Measurements from ENCODE around the gene CIROP.

- TF ChIP-seq ELK1 (CRISPR knock-in tag; IDR thresholded peaks at IDR 0.05) (no peak), NKRF (IDR thresholded peaks at IDR 0.05; ENCODE audit: borderline replicate concordance) (no peak), CEBPZ (IDR thresholded peaks at IDR 0.05; ENCODE audit: borderline replicate concordance, low read depth, low read length) (no peak), USF1 (CRISPR knock-in tag; IDR thresholded peaks at IDR 0.05) (no peak), CTCF (IDR thresholded peaks at IDR 0.05 in 2 of 3, conservative IDR thresholded peaks at IDR 0.05 in 1 of 3; ENCODE audit: insufficient read depth in 2 of 3, low read depth in 1 of 3, low read length in 3 of 3) (no peak), KDM1A (IDR thresholded peaks at IDR 0.05) (no peak), EP300 (IDR thresholded peaks at IDR 0.05; ENCODE audit: low read length) (no peak), POLR2AphosphoS5 (IDR thresholded peaks at IDR 0.05; ENCODE audit: control insufficient read depth, insufficient read depth, low read depth, low read length) (no peak), FOXJ3 (CRISPR knock-in tag; IDR thresholded peaks at IDR 0.05) (no peak), RFX1 (IDR thresholded peaks at IDR 0.05) (no peak), RREB1 (CRISPR knock-in tag; IDR thresholded peaks at IDR 0.05) (no peak), PPARD (CRISPR knock-in tag; IDR thresholded peaks at IDR 0.05) (no peak), NR2C1 (IDR thresholded peaks at IDR 0.05) (no peak), NR2C1 (tag; IDR thresholded peaks at IDR 0.05) (no peak)
These were observed 52.1 kb downstream of the CIROP start for GRCh38 chr14:23052671-23053070.

Data from K562 (cell line).